Type B pancreatic cell (in vitro differentiated cells): ENCODE data around the gene CRELD2. TPM values are rescaled to one million over a fixed set of nuclear protein-coding genes. Genes with fewer than 3 reads are reported as not detected.

ENCODE experiments used
- DNase-seq: peaks from one replicate; pipeline ENCODE4 v3.0.0; 2021; ENCODE audit warnings: mixed read lengths; ENCODE audit not compliant: unreplicated experiment; ENCODE audit errors: extremely low spot score
- H3K27ac Mint-ChIP-seq: 2 replicates; pipeline ENCODE4 v1.8.0; 2021; ENCODE audit warnings: mild to moderate bottlenecking, mixed read lengths
- H3K27me3 Mint-ChIP-seq: 2 replicates; pipeline ENCODE4 v1.8.0; 2021; ENCODE audit warnings: mixed read lengths
- H3K36me3 Mint-ChIP-seq: 2 replicates; pipeline ENCODE4 v1.8.0; 2021; ENCODE audit warnings: mixed read lengths
- H3K4me1 Mint-ChIP-seq: one replicate; pipeline ENCODE4 v1.8.0; 2021; ENCODE audit warnings: mixed read lengths; ENCODE audit not compliant: unreplicated experiment
- H3K4me3 Mint-ChIP-seq: 2 replicates; pipeline ENCODE4 v1.8.0; 2021; ENCODE audit warnings: mild to moderate bottlenecking, mixed read lengths
- H3K9me3 Mint-ChIP-seq: 2 replicates; pipeline ENCODE4 v1.8.0; 2021; ENCODE audit warnings: mixed read lengths
- total RNA-seq: library from RNA; stranded (reverse); gene quantifications from 2 replicates; pipeline ENCODE4 v1.2.1, GENCODE V29; 2021; ENCODE audit warnings: low replicate concordance
- TF ChIP-seq, protein P1 (sequence below): fragments of 200-600 bp; sonication (generic); conservative IDR thresholded peaks from 2 replicates; pipeline ENCODE4 v1.5.0; 2021; ENCODE audit warnings: antibody characterized with exemption, mild to moderate bottlenecking

CRELD2 gene
- total RNA-seq, 1 donor from 2014 or later: 55.8 TPM

DNA sequence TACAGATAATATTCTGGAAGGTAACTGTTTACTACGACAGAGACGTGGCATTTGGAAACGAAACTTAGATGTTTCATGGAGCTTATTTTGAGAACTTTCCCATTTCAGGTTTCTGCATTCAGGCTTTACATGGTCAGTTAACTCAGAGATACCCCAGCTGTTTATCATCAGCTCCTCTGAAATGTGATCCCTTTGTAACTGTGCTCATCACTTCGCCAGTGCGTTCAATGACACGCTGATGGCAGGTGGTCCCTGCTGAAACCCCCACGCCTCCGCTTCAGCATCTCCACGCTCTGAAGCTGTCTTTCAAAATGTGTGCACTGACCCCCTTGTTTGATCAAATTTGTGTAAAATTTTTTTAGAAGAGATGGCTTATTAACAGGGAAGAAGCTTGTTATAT is 30.7 kb upstream of the CRELD2 start:
- Mint-ChIP-seq H3K4me1 (no peaks in the 10 kb centered on the region), H3K4me3 (no peak overlapping the region), H3K9me3 (peaks cover 9% of the 10 kb centered on the region), H3K36me3 (peaks cover 77% of the 10 kb centered on the region), H3K27me3 (no peaks in the 10 kb centered on the region), H3K27ac (no peak overlapping the region)
- no peak for DNase-seq
- TF ChIP-seq, protein P1, sequence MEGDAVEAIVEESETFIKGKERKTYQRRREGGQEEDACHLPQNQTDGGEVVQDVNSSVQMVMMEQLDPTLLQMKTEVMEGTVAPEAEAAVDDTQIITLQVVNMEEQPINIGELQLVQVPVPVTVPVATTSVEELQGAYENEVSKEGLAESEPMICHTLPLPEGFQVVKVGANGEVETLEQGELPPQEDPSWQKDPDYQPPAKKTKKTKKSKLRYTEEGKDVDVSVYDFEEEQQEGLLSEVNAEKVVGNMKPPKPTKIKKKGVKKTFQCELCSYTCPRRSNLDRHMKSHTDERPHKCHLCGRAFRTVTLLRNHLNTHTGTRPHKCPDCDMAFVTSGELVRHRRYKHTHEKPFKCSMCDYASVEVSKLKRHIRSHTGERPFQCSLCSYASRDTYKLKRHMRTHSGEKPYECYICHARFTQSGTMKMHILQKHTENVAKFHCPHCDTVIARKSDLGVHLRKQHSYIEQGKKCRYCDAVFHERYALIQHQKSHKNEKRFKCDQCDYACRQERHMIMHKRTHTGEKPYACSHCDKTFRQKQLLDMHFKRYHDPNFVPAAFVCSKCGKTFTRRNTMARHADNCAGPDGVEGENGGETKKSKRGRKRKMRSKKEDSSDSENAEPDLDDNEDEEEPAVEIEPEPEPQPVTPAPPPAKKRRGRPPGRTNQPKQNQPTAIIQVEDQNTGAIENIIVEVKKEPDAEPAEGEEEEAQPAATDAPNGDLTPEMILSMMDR: no peak

DNA sequence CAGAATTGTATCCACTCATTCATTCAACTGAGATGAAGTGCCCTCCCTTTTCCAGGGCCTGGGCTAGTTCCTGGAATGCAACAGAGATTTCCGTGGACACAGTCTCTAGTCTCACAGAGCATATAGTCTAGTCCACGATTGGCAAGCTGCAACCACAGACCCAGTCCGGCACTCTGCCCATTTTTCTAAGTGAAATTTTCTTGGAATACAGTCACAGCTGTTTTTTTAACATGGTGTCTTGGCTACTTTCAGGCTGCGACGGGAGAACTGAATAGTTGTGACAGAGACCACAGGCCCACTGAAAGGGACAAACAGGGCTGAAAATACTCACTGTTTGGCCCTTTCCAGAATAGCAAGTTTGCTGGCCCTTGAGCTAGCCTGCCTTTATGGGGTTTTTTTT is 29.4 kb upstream of the CRELD2 start:
- H3K4me3 Mint-ChIP-seq: no peak overlapping the region
- no peaks in the 10 kb centered on the region for H3K27me3 Mint-ChIP-seq
- no peak for DNase-seq
- peaks cover 69% of the 10 kb centered on the region for H3K36me3 Mint-ChIP-seq
- no peak overlapping the region for H3K27ac Mint-ChIP-seq
- peaks cover 6% of the 10 kb centered on the region for H3K9me3 Mint-ChIP-seq
- H3K4me1 Mint-ChIP-seq: no peaks in the 10 kb centered on the region
- TF ChIP-seq, protein P1: no peak

GRCh38 chr22:49892226-49892899 is 26.1 kb upstream of the CRELD2 start:
- no peak for DNase-seq
- Mint-ChIP-seq H3K4me1 (peaks cover 5% of the 10 kb centered on the region), H3K27me3 (no peaks in the 10 kb centered on the region), H3K27ac (no peak overlapping the region), H3K9me3 (peaks cover 11% of the 10 kb centered on the region), H3K36me3 (peaks cover 56% of the 10 kb centered on the region), H3K4me3 (no peak overlapping the region)
- TF ChIP-seq, protein P1: no peak

GRCh38 chr22:49893025-49893424 is 25.4 kb upstream of the CRELD2 start:
- H3K9me3 Mint-ChIP-seq: peaks cover 11% of the 10 kb centered on the region
- peaks cover 5% of the 10 kb centered on the region for H3K4me1 Mint-ChIP-seq
- H3K36me3 Mint-ChIP-seq: peaks cover 52% of the 10 kb centered on the region
- TF ChIP-seq, protein P1: no peak
- no peak overlapping the region for H3K27ac Mint-ChIP-seq
- no peaks in the 10 kb centered on the region for H3K27me3 Mint-ChIP-seq
- no peak for DNase-seq
- no peak overlapping the region for H3K4me3 Mint-ChIP-seq

- H3K36me3 Mint-ChIP-seq: peaks cover 43% of the 10 kb centered on the region
- no peaks in the 10 kb centered on the region for H3K27me3 Mint-ChIP-seq
- no peak overlapping the region for H3K27ac Mint-ChIP-seq
- no peak for DNase-seq
- peaks cover 5% of the 10 kb centered on the region for H3K4me1 Mint-ChIP-seq
- peaks cover 11% of the 10 kb centered on the region for H3K9me3 Mint-ChIP-seq
- H3K4me3 Mint-ChIP-seq: no peak overlapping the region
- TF ChIP-seq, protein P1: no peak
Observed at GRCh38 chr22:49894322-49895054, 23.9 kb upstream of the CRELD2 start.
